NCI-H2029 treated with DMSO at 0.1 percent for 48 hours (cell line): ENCODE data around the gene SLC25A38.
A peak's percentile ranks its signal among the peaks of the same experiment; 100 is the strongest.

ENCODE experiments used
- DNase-seq: peaks from one replicate; lab custom pipeline; 2025; lab: John Stamatoyannopoulos, UW

The SLC25A38 gene

DNA sequence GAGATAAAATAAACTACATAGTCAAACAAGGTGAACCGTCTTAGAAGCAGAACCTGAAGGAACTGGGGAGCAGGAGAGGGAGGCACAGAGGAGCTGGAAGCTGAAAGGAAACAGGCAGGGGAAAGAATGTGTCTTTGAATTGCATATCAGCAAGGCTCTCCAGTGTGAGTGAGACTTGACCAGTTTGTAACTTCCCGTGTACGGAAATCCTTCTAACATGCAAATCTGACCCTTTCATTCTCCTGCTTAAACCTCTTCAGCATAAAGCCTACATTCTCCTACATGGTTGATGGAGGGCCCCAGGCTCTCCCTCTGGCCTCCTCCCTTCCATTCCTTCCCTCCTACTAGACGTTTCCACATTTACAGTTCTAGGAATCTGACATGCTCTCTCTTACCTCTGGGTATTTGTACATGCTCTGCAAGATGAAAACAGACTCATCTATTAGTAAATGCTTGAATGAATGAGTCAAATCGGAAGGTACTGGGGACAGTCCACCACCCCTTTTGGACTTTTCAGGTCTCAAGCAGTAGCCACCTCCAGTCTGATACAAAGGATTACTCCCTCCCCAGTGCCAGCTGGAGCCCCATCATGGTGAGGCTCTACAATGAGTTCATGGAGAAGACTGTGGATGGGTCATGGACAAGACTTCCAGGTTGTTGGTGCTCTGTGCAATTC, 6.1 kb upstream of the SLC25A38 start:
- DNase-seq: no peak

DNA sequence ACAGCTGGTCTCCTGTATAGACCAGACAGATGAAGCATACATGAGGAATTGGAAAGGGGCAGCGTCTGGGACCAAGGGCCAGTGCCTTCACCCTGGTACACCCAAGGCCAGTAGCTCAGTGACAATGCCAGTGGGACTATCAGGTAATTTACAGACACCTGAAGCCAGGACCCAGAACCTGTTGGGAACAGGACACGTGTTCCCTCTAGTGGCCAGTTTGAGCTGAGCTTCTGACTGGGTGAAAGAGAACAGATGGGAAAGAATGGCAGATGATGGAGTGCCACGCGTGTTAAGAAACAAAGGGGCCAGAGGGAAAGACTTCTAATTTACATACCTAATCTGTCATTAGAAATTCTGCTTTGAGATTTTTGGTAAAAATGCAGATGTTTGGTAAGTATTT, 5.1 kb upstream of the SLC25A38 start:
- DNase-seq: no peak

DNA sequence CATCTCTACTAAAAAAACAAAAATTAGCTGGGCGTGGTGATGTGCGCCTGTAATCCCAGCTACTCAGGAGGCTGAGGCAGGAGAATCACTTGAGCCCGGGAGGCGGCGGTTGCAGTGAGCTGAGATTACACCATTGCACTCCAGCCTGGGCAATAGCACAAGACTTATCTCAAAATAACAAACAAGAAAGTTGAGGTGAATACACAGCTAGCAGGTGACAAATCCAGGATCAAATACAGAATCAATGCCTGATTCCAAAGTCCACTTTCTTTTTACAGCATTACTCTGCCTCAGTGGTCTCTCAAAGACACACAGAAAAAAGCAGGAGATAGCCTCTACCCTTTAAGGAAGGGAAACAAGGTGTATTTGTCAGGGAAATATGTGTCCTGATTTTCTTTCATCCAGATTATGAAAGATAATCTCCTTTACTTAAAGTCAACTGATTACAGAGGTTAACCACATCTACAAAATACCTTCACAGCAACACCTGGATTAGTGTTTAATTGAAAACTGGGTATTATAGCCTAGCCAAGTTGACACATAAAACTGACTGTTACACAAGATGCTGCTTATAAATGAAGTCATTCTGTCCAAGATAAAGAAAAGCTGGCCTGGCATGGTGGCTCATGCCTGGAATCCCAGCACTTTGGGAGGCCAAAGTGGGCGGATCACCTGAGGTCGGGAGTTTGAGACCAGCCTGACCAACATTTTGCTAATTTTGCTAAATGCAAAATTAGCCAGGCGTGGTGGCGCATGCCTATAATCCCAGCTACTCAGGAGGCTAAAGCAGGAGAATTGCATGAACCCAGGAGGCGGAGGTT, 4.0 kb upstream of the SLC25A38 start:
- no peak for DNase-seq

DNA sequence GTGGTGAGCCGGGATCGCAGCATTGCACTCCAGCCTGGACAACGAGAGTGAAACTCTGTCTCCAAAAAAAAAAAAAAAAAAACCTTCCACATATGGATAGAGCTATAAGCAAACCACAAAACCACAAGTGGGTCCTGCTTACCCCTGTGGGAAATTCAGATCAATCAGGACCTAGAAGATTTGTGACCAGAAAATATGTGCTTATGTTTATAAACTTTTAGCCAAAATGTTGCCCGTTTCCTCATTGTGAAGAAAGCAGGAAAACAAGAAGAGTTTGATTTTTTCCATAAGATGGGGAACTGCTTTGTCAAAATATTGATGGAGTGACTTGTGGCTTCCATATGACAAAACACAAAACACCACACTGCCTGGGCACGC, 3.4 kb upstream of the SLC25A38 start:
- no peak for DNase-seq

DNA sequence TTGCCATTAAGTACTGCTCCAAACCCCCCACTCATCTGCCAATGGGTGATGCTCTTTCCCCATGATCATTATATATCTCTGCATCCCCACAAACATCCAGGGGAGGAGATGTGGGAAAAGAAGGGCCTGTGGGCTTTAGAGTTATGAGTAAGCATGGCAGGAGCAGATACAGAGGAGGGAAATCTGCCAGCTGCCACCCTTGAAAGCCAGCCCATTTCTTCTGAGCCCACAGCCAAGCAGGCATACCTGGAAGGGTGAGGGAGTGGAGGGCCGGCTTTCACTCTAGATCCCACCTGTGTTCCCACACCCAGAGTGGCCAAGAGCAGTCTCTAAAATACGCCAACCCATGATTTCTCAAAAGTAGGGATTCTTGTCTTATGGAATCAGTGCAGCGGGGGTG, 1.7 kb upstream of the SLC25A38 start:
- no peak for DNase-seq

DNA sequence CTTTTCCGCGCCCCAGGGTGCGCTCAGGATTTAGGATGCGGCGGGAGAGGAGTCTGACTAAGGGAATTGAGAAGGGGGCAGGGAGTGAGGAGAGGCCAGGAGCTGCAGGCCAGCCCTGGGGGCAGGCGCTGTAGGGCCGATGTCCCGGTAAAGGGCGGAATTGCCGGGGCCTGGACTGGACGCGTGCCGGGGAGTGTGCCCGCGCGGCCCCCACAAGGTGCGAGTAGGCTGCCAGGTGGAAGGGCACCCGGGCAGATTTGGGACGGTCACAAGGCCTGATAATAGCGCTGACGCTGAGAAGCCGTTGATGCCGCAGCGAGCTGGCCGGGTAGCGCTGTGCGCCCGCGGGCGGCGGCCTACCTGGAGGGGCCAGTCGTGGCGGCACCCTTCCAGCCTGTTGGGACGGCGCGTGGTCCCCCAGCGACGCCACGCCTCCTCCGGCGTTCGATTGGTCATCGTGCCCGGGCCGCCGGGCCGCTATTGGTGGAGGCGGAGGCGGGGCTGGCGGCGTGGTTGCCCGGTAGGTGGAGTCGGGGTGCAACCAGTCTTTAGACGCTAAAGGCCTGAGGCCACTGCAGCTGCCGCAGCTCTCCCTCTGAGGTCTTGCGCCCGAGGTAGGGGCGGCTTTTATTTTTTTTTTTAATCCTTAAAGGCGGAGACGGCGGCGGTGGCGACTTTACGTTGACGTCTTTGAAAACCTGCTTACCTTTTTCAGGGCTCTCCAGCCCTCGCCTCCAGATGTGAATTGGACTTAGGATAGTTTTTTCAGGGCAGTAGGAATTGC, 903 bp downstream of the SLC25A38 start:
- DNase-seq: no peak

DNA sequence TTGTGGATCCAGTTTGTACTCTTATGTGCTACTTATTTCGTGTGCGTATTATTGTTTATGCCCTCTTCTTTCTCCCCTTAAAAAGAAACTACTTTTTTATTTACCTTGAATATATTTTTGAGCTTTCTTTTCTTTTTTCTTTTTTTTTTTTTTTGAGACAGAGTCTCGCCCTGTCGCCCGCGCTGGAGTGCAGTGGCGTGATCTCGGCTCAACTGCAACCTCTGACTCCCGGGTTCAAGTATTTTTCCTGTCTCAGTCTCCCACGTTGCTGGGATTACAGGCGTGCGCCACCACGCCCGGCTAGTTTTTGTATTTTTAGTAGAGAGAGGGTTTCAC, 1.5 kb downstream of the SLC25A38 start:
- no peak for DNase-seq

DNA sequence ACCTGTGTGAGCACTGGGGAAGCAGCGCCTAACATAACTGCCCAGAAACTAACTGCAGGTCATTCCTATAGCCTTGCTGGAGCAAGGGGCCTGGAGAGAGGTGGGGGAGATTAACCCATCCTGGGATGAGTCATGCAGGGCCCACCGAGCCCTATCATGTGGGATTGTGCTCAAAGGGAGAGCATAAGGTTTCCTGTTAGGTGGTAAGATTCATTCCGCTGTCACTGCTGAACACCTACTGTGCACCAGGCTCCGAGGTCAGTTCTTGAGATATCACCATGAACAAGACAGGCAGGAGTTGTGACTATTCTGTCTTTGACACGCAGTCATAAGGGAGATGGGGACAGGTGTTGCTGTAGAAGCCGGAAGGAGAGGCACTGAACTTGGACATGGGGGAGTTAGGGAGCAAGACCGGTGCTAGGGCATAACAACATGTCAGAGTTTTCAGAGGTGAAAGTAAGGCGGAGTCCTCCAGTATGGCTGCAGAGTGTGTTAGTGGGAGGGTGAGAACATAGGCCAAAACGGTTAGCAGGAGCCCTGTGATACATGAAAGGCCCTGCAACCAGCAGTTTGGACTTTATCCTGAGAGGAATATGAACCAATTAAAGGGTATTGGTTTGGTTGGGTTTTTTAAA, 2.4 kb downstream of the SLC25A38 start:
- DNase-seq: no peak

DNA sequence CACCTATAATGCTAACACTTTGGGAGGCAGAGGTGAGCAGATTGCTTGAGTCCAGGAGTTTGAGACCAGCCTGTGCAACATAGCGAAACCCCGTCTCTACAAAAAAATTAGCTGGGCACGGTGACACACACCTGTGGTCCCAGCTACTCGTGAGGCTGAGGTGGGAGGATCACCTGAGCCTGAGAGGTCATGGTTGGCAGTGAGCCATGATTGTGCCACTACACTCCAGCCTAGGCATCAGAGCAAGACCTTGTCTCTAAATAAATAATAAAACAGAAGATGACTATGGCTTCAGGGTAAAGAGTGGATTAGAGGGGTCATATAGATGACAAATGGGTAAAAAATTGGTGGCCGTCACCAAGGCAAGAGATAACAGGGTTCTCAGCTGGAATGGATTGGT, 3.1 kb downstream of the SLC25A38 start:
- DNase-seq: no peak

DNA sequence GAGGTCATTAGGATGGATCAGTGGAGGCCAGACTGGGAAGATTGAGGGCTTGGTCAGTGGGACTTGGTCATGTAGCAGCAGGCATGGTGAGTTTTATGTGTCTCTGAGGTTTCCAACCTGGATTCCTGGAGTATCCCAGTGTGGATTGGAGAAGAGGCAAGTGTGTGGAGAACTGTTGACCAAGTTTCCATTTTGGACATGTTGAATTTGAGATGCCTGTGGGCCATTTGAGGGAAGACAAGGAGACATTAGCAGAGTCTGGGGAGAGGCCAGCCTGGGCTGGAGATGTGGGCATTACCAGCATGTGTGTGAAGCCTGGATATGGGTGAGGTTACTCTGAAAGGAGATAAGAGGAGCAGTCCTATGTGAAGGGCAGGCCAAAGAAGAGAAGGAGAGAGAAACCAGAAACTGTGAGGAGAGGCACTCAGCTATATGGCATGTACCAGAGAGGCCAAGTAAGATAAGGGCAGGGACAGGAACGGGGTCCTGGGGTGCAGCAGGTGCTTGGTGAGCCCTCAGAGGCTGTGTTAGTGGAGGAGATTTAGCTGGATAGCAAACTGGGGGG, 4.3 kb downstream of the SLC25A38 start:
- DNase-seq: no peak

DNA sequence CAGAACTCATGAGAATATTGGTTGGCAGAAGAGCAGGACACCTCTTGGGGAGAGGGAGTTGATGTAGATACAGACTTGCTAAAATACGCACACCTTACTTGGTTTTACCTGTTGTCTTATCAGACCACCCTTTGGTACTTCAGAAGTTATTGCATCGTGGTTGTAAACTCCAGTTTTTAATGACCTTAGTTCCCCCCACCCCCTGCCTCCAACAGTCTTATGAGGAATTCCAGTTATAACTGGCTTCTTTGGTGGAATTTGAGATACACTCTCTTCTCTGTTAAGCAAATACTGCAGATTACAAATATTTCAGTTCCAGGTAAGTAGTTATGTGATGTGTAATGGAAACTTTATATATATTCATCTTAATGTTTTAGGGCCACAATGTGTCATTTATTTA, 5.0 kb downstream of the SLC25A38 start:
- no peak for DNase-seq

DNA sequence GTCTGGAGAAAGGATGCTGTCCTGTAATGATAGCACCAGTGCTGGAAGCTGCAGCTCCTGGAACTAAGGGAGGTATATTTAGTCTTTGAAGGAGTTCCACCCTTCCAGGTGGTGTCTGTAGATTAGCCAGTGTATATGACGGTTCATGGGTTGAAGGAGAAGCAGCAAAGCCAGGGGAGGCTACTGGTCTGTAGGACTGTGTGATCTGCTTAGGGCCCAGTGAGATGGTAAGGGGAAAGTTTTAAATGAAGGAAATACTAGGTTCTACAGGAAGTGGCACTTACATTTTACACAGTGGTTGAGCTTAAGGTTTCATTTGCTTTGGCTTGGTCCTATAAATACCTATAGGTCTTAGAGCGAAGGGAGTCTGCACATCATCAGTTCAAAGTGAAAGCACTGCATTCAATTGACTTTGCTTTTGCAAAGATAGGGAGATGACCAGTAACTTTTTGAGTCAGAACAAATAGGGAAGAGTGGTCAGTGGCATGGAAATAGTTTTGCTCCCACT, 5.6 kb downstream of the SLC25A38 start:
- no peak for DNase-seq

DNA sequence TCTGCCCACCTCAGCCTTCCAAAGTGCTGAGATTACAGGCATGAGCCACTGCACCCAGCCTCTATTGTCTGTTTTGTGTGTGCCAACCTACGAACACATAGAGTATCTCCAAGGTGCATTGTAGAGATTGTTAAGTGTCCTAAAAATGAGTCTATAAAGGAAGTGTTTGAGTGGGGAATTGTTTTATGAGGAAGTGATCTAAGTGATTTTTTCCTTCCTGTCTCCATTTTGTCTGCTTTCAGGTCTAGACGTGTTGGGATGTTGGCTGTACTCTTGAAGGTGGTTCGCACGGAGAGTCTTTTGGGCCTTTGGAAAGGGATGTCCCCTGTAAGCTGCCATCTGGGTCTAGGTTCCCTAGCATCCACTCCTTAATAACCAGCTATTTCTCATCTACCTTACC, 7.0 kb downstream of the SLC25A38 start:
- no peak for DNase-seq

DNA sequence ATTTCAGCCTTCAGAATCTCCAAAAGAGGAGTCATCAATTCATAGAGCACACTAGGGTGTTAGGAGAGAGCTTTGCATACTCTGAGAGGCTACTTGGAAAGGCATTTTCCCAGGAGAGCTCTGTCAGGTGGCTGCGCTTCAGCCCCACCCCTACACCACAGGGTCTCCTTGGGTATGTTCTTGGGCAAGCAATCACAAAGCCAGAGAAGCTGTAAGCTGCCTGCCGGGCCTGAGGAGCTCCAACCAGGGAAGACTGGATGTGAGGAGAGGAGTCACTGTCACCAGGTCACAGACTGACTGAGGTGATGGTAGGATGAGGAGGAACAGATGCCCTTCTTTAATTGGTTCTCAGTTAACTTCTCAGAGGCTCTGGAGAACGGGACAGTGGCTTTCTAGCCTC, 13.5 kb downstream of the SLC25A38 start:
- no peak for DNase-seq

DNA sequence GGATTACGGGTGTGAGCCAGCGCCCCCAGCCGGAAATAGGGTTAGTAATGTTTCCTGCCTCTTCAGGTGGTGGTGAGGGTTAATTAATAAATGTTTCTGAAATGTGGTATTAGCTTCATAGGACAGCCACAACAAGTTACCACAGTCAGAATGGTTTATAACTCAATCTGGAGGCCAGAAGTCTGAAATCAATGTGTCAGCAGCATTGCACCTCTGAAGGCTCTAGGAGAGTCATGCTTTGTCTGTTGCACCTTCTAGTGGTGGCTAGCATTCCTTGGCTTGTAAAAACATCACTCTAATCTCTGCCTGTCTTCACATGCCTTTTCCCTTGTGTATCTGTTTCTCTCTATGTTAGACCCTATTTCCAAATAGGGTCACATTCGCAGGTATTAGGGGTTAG, 15.5 kb downstream of the SLC25A38 start:
- DNase-seq: no peak

DNA sequence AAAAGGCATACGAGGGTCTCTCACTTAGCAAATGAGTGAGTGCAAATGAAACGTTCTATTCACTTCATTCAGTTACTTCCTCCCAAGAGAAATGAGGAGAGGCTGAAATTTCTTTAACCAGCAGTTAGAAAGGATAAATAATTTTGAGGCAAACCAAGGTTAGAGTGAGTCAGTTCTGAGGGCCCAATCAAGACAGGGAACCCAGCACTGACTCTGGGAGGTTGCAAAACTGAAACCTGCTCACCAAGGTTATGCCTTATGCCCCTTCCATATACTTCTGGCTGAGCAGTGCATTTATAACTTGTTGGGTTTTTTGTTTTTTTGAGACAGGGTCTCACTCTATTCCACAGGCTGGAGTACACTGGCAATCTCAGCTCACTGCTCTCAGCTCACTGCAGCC, 18.8 kb downstream of the SLC25A38 start:
- no peak for DNase-seq

DNA sequence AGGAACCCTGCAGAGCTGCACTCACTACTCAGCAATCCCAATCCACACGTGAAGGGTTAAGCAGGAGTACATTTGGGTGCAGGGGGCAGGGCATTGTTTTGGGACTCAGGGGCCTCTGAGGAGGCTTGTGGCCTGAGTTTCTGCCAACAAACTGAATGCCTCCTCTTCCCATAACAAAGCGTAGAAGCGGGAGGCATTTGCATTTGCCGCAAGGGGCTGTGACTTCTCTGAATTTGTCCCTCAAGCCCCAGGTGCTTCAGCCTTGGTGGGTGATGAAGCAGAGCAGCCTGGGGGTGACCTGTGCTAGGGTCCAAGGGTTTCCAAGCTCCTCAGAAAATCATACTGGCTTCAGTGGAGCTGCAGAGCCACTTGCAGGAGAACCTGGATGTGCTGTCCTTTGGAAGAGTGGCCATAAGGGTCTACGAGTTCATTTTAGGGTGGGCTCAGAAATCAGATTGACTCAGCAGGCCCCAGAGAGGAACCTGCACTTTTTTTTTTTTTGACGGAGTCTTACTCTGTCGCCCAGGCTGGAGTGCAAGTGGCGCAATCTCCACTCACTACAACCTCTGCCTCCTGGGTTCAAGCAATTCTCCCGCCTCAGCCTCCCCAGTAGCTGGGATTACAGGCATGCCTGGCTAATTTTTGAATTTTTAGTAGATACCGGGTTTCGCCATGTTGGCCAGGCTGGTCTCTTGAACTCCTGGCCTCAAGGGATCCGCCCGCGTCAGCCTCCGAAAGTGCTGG, 21.9 kb downstream of the SLC25A38 start:
- DNase-seq: no peak

DNA sequence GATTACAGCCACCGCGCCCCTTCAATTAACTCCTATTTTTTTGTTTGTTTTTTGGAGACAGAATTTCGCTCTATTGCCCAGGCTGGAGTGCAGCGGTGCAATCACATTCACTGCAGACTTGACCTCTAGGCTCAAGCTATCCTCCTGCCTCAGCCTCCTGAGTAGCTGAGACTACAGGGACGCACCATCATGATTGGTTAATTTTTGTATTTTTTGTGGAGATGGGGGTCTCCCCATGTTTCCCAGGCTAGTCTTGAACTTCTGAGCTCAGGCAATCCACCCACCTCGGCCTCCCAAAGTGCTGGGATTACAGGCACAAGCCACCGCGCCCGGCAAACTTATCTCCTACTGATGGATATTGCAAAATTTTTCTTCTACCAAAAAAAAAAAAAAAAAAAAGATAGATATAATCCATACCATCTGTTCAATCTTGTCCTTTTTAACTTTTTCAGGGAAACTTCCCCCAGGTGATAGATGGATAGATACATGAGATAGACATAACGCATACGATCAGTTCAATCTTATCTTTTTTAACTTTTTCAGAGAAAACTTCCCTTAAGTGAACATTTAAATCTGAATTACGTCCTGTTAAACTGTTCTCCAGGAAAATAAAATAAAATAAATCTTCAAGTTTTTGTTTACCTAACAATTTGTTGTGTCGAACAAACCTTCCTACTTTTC, 22.7 kb downstream of the SLC25A38 start:
- no peak for DNase-seq

DNA sequence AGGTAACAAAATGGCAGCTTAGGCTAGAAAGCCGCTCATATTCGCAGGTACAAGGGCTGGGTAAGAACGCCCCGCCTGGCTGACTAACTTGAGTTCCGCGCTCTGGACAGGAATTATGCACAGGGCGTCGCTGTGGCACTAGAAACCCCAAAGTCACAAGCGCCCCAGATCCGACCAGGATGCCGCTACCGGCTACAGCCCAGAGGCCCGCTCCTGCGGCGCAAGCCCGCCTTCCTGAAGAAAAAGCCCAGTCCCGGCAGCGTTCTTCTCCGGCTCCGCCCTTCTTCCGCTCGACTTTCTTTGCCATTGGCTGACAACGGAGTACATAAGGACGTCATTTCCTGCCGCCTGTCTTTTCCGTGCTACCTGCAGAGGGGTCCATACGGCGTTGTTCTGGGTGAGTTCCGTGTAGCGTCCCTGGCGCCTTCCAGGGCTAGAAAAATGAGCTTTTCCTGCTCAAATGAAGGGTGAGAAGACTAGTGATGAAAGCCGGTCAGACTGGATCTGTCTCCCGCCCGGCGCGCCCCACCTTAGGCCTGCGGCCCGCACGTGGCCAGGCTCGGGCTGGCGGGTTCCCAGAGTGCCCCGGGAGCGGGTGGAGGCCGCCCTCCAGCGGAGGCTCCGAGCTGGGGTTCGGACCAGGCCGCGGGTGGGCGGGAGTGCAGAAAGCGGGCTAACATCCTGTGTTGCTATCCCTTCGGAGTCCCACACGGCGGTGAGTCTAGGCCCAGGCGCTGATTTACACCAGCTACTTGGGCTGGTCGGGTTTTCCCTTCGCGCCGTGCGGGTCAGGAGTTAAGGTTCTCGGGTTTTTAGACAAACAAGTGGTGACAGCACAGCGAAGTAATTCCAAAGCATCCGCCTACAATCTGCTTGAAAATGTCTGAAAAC, 23.4 kb downstream of the SLC25A38 start, which contains the start of gene RPSA:
TSS of gene RPSA (plus strand) at position 353 of the 891 bp plus-strand sequence. CDS start 934 bp downstream, outside the sequence.
- peak; percentile 93 for DNase-seq

DNA sequence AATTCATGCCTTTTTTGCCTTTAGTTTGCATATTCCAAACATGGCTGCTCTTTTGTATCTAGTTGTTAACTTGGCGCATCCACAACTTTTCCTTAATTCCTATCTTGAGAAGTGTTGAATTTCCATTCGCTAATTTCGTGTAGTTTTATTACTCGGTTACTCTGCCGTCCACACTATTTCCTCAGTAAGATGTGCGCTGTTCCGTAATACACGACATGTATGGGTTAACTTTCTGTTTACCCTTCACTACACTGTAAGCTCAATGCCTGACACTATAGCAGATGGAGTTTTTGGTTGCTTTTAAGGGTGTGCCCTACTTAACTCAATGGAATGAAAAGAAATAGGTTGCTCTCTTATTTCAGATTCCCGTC, 24.1 kb downstream of the SLC25A38 start:
- no peak for DNase-seq
